ENCODE results near the gene PON2. TPM values are rescaled to one million over a fixed set of nuclear protein-coding genes. Genes with fewer than 3 reads are reported as not detected.
"Not testable (repeated sequence)": the region's sequence is repeated elsewhere in the genome, so short reads cannot be mapped to it uniquely, and the experiment has no call there.

Gene PON2
- total RNA-seq, 4 donors from 2014 or later = 48.2 to 67.3 (median 55.4) TPM

DNA sequence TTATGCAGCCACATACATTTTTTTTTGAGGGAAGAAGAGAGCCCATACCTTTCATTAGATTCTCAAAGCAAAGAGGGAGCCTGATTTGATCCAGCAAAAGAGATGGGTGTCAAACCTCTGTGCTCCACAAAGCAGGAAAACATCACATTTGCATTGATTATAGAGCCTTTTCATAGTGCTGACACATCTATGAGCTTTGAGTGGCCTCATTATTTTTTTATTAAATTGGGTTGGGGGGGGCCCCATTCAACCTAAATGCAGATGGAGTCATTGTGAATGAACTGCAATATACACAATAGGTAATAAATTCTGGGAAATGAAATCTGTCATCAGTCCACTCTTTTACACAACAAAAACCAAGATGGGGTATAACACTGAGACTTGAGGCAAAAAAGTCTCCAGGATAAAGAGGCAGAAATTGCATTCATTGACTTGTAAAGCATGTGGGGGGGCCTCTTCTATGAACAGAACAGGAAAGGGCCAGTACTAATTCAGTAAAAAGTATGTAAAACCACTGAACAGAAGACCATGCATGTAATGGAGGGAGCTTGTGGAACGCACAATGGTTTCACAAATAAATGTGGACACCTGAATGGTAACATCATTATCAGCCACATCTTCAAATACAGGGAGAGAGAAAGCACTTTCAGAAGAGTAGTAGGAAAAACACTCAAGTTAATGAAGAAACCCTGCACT, 33.2 kb upstream of the PON2 start:
- H3K4me1 ChIP-seq = peaks cover 0 to 9% (median 3%) of the 10 kb centered on the region in 4 donors
- no peaks in the 10 kb centered on the region for H3K9me3 ChIP-seq
- H3K27me3 ChIP-seq = no peaks in the 10 kb centered on the region
- TF ChIP-seq EP300 (IDR thresholded peaks at IDR 0.05) (no peak), POLR2A (IDR thresholded peaks at IDR 0.05; ENCODE audit: low read depth) (no peak), POLR2AphosphoS5 (IDR thresholded peaks at IDR 0.05) (no peak)
- TF ChIP-seq, protein P1, sequence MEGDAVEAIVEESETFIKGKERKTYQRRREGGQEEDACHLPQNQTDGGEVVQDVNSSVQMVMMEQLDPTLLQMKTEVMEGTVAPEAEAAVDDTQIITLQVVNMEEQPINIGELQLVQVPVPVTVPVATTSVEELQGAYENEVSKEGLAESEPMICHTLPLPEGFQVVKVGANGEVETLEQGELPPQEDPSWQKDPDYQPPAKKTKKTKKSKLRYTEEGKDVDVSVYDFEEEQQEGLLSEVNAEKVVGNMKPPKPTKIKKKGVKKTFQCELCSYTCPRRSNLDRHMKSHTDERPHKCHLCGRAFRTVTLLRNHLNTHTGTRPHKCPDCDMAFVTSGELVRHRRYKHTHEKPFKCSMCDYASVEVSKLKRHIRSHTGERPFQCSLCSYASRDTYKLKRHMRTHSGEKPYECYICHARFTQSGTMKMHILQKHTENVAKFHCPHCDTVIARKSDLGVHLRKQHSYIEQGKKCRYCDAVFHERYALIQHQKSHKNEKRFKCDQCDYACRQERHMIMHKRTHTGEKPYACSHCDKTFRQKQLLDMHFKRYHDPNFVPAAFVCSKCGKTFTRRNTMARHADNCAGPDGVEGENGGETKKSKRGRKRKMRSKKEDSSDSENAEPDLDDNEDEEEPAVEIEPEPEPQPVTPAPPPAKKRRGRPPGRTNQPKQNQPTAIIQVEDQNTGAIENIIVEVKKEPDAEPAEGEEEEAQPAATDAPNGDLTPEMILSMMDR (IDR thresholded peaks at IDR 0.05) = no peak
- intact Hi-C loops (cut with DNase I) = no loop called here
- no peak overlapping the region for H3K27ac ChIP-seq (replicated peaks in 1 of 4)
- no peak overlapping the region for H3K4me3 ChIP-seq
- DNase-seq (ENCODE audit: extremely low spot score) = no peak
- 92% methylated on average over 1 of the region's 1 CpG for WGBS
- H3K36me3 ChIP-seq = no peaks in the 10 kb centered on the region

DNA sequence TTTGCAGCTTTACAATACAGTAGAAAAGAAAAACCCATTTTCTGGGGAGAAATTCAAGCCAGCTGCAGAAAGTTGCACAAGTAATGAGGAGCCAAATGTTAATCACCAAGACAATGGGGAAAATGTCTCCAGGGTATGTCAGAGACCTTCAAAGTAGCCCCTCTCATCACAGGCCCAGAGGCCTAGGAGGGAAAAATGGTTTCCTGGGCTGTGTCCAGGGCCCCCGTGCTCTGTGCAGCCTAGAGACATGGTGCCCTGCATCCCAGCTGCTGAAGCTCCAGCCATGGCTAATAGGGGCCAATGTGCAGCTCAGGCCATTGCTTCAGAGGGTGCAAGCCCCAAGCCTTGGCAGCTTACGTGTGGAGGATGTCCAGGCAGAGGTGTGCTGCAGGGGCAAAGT, 25.8 kb upstream of the PON2 start:
- H3K4me1 ChIP-seq; intact Hi-C loops (cut with DNase I); DNase-seq (ENCODE audit: extremely low spot score); H3K27me3 ChIP-seq; H3K36me3 ChIP-seq; H3K27ac ChIP-seq (replicated peaks in 1 of 4); H3K9me3 ChIP-seq; H3K4me3 ChIP-seq: not testable (repeated sequence)
- WGBS = 94% methylated on average over 2 of the region's 2 CpGs

DNA sequence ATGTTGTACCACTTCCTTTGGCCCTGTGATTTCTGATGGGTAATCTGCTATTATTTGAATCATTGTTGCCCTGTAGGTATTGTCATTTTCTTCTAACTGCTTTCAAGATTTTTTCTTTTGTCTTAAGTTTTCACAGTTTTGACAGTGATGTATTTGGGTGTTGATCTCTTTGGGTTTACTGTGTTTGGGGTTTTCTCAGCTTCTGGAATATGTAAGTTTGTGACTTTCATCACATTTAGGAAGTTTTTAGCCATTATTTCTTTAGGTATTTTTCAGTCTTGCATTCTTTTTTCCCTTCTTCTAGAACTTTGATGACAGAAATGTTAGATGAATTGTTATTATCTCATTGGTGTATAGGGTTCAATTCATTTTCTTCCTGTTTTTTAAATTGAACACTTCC, 23.1 kb upstream of the PON2 start:
- Histone ChIP-seq H3K36me3 (no peaks in the 10 kb centered on the region), H3K4me1 (no peaks in the 10 kb centered on the region), H3K27ac (replicated peaks in 1 of 4) (no peak overlapping the region), H3K27me3 (peaks cover 0 to 3% (median 0%) of the 10 kb centered on the region in 4 donors), H3K9me3 (peaks cover 0 to 8% (median 0%) of the 10 kb centered on the region in 4 donors), H3K4me3 (no peak overlapping the region)
- no peak for DNase-seq (ENCODE audit: extremely low spot score)
- intact Hi-C loops (cut with DNase I) = no loop called here
- TF ChIP-seq POLR2A (IDR thresholded peaks at IDR 0.05; ENCODE audit: low read depth) (no peak), EP300 (IDR thresholded peaks at IDR 0.05) (no peak), POLR2AphosphoS5 (IDR thresholded peaks at IDR 0.05) (no peak)
- TF ChIP-seq, protein P1 (IDR thresholded peaks at IDR 0.05) = no peak

DNA sequence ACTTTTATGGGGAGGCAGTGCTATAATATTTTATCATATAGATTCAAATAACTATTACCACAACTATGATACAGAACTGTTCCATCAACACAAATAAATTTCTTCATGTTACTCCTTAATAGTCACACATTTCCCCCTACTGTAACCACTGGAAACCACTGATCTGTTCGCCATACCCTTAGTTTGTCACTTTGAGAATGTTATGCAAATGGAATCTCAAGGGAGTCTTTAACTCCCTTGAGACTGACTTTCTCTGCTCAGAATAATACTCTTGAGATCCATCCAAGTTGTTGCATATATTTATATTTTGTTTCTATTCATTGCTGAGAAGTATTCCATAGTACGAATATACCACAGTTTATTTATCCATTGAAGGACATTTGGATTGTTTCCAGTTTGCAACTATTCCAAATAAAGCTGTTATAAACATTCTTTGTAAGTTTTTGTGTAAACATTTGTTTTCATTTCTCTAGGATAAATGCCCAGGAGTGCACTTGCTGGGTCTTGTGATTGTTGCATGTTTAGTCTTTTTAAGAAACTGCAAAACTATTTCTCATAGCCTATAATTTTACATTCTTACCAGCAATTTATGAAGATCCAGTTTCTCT, 19.7 kb upstream of the PON2 start:
- no peaks in the 10 kb centered on the region for H3K27me3 ChIP-seq
- no peaks in the 10 kb centered on the region for H3K36me3 ChIP-seq
- no peak for TF ChIP-seq POLR2AphosphoS5 (IDR thresholded peaks at IDR 0.05)
- no peak overlapping the region for H3K4me3 ChIP-seq
- WGBS = 53% methylated on average over 2 of the region's 2 CpGs
- intact Hi-C loops (cut with DNase I) = no loop called here
- H3K9me3 ChIP-seq = peaks cover 0 to 8% (median 0%) of the 10 kb centered on the region in 4 donors
- H3K27ac ChIP-seq (replicated peaks in 1 of 4) = no peak overlapping the region
- DNase-seq (ENCODE audit: extremely low spot score) = no peak
- H3K4me1 ChIP-seq = no peaks in the 10 kb centered on the region

DNA sequence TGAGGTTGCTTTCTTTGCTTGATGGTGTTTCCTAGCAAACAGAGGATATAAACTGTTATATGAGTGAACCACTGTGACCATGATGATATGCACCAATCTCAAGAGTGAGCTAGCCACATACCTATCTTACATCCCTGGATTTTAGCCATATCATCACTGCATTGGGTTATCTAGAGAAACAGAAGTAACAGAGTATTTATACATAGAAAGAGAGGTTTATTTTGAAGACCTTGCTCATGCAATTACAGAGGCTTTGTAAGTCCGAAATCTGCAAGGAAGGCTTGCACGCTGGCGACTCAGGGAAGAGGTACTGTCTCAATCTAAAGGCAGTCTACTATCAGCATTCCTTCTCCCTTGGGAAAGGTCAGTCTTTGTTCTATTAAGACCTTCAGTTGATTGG, 11.8 kb upstream of the PON2 start:
- H3K4me1 ChIP-seq = no peaks in the 10 kb centered on the region
- H3K27me3 ChIP-seq = no peaks in the 10 kb centered on the region
- WGBS = 99% methylated on average over 3 of the region's 3 CpGs
- no peak overlapping the region for H3K27ac ChIP-seq (replicated peaks in 1 of 4)
- no peak for TF ChIP-seq POLR2AphosphoS5 (IDR thresholded peaks at IDR 0.05)
- no peak for TF ChIP-seq POLR2A (IDR thresholded peaks at IDR 0.05; ENCODE audit: low read depth)
- TF ChIP-seq EP300 (IDR thresholded peaks at IDR 0.05) = no peak
- TF ChIP-seq, protein P1 (IDR thresholded peaks at IDR 0.05) = no peak
- intact Hi-C loops (cut with DNase I) = no loop called here
- DNase-seq (ENCODE audit: extremely low spot score) = peak; percentile 66
- no peak overlapping the region for H3K4me3 ChIP-seq
- H3K9me3 ChIP-seq = no peaks in the 10 kb centered on the region
- no peaks in the 10 kb centered on the region for H3K36me3 ChIP-seq

Measured in esophagus muscularis mucosa (tissue), 4 donors.